HepG2 (cell line): Measurements from ENCODE around the gene SEPTIN10.

Experiments
- NFE2 ChIP-seq: sonication (generic); formaldehyde crosslinking; IDR thresholded peaks from 2 replicates; pipeline ENCODE4 v1.4.0; 2020; ENCODE audit warnings: missing genetic modification reagents
- POLR2A ChIP-seq, 2 experiments: IDR thresholded peaks; 2 replicates each; pipeline ENCODE4 v1.6.1; 2011; ENCODE audit warnings: low read depth in 2 of 2, low read length in 2 of 2, mild to moderate bottlenecking in 1 of 2, moderate library complexity in 1 of 2; ENCODE audit not compliant: insufficient read depth in 1 of 2
- POLR2AphosphoS5 ChIP-seq: IDR thresholded peaks from 2 replicates; pipeline ENCODE4 v1.6.1; 2012; ENCODE audit warnings: low read depth, low read length
- RAD21 ChIP-seq: fragments of 450-650 bp; formaldehyde crosslinking; IDR thresholded peaks from 2 replicates; pipeline ENCODE4 v1.5.0; 2020; ENCODE audit warnings: mild to moderate bottlenecking
- SRF ChIP-seq: IDR thresholded peaks from 2 replicates; pipeline ENCODE4 v1.6.1; 2011; ENCODE audit warnings: mild to moderate bottlenecking, low read depth, low read length, moderate library complexity
- ZKSCAN1 ChIP-seq: fragments of 150-350 bp; IDR thresholded peaks from 2 replicates; pipeline ENCODE4 v1.6.1; 2014; ENCODE audit warnings: low read length
- ZNF331 ChIP-seq: sonication (generic); formaldehyde crosslinking; IDR thresholded peaks from 2 replicates; pipeline ENCODE4 v1.4.0; 2020; ENCODE audit warnings: missing genetic modification reagents
- TF ChIP-seq, protein P1 (sequence below): sonication (generic); formaldehyde crosslinking; conservative IDR thresholded peaks from 2 replicates; pipeline ENCODE4 v1.4.0; 2020; ENCODE audit warnings: missing genetic modification reagents
- TF ChIP-seq, protein P2 (sequence below): sonication (generic); formaldehyde crosslinking; IDR thresholded peaks from 2 replicates; pipeline ENCODE4 v1.5.0; 2020; ENCODE audit warnings: mild to moderate bottlenecking, missing genetic modification reagents
- TF ChIP-seq, protein P3 (sequence below): sonication (generic); formaldehyde crosslinking; IDR thresholded peaks from 2 replicates; pipeline ENCODE4 v1.8.0; 2022; ENCODE audit warnings: mild to moderate bottlenecking, missing genetic modification reagents, borderline replicate concordance
- TF ChIP-seq, protein P4 (sequence below): sonication (generic); formaldehyde crosslinking; IDR thresholded peaks from 2 replicates; pipeline ENCODE4 v1.9.0; 2021; ENCODE audit warnings: missing genetic modification reagents, borderline replicate concordance

DNA sequence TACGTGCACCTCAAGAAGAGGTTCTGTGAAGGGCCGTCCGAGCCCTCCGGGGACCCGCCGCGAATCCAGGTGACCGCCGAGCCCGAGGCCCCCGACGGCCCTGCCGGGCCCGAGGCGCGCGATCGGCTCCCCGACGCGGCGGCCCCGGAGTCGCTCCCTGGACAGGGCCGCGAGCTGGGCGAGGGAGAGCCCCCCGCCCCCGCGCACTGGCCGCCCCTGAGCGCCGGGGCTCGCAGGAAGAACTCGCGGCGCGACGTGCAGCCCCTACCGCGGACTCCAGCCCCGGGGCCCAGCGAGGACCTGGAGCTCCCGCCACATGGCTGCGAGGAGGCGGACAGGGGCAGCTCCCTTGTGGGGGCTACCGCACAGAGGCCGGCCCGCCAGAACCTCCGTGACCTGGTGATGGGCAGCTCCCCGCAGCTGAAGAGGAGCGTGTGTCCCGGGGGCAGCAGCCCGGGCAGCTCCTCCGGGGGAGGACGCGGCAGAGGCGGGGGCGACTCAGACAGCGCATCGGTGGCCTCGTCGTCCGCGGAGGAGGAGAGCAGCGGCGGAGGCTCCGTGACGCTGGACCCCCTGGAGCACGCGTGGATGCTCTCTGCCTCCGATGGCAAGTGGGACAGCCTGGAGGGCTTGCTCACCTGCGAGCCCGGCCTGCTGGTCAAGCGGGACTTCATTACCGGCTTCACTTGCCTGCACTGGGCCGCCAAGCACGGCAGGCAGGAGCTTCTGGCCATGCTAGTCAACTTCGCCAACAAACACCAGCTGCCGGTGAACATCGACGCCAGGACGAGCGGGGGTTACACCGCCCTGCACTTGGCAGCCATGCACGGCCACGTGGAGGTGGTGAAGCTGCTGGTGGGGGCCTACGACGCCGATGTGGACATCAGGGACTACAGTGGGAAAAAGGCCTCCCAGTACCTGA lies 1.2 kb upstream of the SEPTIN10 start:
- TF ChIP-seq RAD21 (CRISPR knock-in tag) (0 out of 2 replicates have a peak, but pooled peaks have one; percentile 0), ZKSCAN1 (no peak), POLR2AphosphoS5 (no peak), POLR2A (IDR thresholded peaks at IDR 0.05; ENCODE audit: insufficient read depth in 1 of 2, low read depth in 2 of 2, low read length in 2 of 2) (no peak; a peak in 1 of 4 replicates), ZNF331 (CRISPR knock-in tag) (no peak; the same call in 1 of the 2 replicates), NFE2 (CRISPR knock-in tag) (no peak), SRF (no peak)
- TF ChIP-seq, protein P1, sequence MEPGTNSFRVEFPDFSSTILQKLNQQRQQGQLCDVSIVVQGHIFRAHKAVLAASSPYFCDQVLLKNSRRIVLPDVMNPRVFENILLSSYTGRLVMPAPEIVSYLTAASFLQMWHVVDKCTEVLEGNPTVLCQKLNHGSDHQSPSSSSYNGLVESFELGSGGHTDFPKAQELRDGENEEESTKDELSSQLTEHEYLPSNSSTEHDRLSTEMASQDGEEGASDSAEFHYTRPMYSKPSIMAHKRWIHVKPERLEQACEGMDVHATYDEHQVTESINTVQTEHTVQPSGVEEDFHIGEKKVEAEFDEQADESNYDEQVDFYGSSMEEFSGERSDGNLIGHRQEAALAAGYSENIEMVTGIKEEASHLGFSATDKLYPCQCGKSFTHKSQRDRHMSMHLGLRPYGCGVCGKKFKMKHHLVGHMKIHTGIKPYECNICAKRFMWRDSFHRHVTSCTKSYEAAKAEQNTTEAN = 0 out of 2 replicates have a peak, but pooled peaks have one; percentile 6
- TF ChIP-seq, protein P2, sequence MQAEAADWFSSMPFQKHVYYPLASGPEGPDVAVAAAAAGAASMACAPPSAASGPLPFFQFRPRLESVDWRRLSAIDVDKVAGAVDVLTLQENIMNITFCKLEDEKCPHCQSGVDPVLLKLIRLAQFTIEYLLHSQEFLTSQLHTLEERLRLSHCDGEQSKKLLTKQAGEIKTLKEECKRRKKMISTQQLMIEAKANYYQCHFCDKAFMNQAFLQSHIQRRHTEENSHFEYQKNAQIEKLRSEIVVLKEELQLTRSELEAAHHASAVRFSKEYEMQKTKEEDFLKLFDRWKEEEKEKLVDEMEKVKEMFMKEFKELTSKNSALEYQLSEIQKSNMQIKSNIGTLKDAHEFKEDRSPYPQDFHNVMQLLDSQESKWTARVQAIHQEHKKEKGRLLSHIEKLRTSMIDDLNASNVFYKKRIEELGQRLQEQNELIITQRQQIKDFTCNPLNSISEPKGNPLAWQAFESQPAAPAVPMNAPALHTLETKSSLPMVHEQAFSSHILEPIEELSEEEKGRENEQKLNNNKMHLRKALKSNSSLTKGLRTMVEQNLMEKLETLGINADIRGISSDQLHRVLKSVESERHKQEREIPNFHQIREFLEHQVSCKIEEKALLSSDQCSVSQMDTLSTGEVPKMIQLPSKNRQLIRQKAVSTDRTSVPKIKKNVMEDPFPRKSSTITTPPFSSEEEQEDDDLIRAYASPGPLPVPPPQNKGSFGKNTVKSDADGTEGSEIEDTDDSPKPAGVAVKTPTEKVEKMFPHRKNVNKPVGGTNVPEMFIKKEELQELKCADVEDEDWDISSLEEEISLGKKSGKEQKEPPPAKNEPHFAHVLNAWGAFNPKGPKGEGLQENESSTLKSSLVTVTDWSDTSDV (CRISPR knock-in tag) = peak; percentile 90
- TF ChIP-seq, protein P3, sequence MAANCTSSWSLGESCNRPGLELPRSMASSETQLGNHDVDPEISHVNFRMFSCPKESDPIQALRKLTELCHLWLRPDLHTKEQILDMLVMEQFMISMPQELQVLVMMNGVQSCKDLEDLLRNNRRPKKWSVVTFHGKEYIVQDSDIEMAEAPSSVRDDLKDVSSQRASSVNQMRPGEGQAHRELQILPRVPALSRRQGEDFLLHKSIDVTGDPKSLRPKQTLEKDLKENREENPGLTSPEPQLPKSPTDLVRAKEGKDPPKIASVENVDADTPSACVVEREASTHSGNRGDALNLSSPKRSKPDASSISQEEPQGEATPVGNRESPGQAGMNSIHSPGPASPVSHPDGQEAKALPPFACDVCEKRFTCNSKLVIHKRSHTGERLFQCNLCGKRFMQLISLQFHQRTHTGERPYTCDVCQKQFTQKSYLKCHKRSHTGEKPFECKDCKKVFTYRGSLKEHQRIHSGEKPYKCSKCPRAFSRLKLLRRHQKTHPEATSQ (CRISPR knock-in tag) = no peak
- TF ChIP-seq, protein P4, sequence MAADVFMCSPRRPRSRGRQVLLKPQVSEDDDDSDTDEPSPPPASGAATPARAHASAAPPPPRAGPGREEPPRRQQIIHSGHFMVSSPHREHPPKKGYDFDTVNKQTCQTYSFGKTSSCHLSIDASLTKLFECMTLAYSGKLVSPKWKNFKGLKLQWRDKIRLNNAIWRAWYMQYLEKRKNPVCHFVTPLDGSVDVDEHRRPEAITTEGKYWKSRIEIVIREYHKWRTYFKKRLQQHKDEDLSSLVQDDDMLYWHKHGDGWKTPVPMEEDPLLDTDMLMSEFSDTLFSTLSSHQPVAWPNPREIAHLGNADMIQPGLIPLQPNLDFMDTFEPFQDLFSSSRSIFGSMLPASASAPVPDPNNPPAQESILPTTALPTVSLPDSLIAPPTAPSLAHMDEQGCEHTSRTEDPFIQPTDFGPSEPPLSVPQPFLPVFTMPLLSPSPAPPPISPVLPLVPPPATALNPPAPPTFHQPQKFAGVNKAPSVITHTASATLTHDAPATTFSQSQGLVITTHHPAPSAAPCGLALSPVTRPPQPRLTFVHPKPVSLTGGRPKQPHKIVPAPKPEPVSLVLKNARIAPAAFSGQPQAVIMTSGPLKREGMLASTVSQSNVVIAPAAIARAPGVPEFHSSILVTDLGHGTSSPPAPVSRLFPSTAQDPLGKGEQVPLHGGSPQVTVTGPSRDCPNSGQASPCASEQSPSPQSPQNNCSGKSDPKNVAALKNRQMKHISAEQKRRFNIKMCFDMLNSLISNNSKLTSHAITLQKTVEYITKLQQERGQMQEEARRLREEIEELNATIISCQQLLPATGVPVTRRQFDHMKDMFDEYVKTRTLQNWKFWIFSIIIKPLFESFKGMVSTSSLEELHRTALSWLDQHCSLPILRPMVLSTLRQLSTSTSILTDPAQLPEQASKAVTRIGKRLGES (CRISPR knock-in tag) = no peak
